SKM-1 (cell line): ENCODE measurements around the gene NPDC1.

Experiments
- DNase-seq: peaks from one replicate; lab custom pipeline; 2025; ENCODE audit not compliant: unreplicated experiment; lab: John Stamatoyannopoulos, UW

NPDC1 gene

GRCh38 chr9:137027369-137028262, 18.4 kb downstream of the NPDC1 start, which contains the start of gene ABCA2:
Gene ABCA2 (minus strand): TSS chr9:137028237. CDS start chr9:137028140, 97 bp downstream.
- peak; percentile 6 for DNase-seq

GRCh38 chr9:137026828-137027227, 19.1 kb downstream of the NPDC1 start:
- DNase-seq = no peak

- no peak for DNase-seq
Measured at GRCh38 chr9:137026384-137026783, 19.6 kb downstream of the NPDC1 start.

GRCh38 chr9:137025517-137025966, 20.4 kb downstream of the NPDC1 start:
- no peak for DNase-seq

- DNase-seq = no peak
Measured at GRCh38 chr9:137023583-137023991, 22.4 kb downstream of the NPDC1 start.

DNA sequence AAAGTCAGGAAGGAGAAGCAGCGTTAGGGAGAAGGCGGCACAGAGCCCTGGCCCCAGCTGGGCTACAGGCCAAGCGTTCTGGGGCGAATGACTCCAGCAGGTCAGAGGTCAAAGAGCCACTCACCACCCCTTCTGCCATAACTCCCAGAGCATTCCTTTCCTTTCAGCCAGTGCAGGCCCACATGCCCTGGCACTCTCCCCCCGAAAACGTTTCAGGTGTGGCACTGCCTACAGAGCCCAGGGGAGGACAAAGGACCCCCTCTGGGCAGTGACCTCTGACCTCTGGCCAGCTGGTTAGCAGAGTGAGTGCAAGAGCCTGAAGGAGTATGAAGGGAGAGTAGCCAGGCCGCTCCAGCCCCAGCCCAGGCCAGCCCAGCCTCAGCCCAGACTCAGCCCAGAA, 22.8 kb downstream of the NPDC1 start:
- no peak for DNase-seq

DNA sequence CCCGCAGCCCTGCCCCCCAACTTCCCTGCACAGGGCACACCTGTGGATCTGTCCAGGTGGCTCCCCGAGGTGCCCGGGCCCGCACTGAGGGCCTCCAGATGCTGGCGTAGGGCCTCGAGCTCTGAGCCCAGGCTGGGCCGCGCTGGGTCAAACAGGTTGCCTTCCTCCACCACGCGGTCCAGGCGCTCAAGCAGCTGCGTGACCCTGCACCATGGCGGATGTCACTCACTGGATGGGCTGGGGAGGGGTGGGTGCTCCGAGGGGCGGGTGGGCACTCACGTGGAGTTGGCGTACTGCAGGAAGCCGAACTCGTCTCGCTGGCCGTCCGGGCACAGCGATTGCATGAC, 23.3 kb downstream of the NPDC1 start:
- DNase-seq = no peak

- DNase-seq = peak; percentile 86
Measured at GRCh38 chr9:137021979-137022661, 23.9 kb downstream of the NPDC1 start.

DNA sequence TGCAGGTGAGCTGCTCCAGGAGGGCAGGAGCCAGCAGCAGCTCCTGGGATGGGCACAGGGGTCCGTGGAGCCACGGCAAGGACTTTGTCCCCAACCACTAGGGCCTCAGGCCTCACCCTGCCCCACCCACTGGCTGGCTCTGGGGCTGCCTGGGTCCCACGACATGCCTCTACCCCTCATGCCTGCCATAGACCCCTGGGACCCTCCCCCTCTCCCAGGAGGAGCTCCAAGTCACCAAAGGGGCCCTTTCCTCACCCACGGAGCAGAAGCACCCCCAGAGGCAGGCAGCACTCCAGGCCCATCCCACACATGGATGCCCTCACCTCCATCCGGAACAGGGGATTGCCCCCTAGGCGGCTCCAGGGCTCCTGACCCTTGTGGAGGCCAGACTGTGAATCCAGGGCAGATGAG, 24.4 kb downstream of the NPDC1 start:
- DNase-seq = no peak

- DNase-seq = no peak
Measured at GRCh38 chr9:137020771-137021567, 25.0 kb downstream of the NPDC1 start.

DNA sequence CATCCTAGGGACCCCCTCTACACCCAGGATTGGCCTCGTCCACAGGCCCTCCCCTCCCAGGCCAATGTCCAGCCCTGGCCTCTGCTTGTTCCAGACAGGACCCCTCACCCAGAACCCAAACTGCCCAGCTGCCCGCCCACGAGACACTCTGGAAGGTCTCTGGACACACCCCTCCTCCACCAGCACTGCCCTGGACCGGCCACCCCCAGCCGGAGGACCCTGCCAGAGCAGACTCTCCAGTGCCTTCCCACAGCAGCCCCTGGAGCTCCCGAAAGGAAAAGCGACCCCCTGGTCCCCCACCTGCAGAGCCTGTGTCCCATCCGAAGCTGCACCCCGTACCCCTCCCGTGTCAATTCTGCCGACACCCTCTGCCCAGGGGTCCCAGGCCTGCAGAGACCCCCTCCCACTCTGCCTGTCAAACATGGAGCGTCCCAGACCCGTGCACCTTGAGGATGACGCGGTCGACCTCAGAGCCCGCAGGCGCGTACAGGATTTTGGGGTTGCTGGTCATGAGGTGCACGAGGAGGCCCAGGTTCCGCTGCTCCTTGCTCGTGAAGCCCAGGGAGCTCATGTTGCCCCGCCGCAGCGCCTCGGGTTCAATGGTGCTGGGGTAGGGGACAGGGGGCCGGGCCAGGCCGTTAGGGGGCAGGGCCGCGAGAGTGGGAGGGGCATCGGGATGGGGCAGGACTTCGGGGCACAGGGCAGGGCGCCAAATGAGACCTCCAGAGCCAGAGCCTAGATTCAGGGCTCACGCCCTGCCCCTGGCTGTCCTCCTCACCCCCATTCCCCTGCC, 25.9 kb downstream of the NPDC1 start:
- DNase-seq = no peak

DNA sequence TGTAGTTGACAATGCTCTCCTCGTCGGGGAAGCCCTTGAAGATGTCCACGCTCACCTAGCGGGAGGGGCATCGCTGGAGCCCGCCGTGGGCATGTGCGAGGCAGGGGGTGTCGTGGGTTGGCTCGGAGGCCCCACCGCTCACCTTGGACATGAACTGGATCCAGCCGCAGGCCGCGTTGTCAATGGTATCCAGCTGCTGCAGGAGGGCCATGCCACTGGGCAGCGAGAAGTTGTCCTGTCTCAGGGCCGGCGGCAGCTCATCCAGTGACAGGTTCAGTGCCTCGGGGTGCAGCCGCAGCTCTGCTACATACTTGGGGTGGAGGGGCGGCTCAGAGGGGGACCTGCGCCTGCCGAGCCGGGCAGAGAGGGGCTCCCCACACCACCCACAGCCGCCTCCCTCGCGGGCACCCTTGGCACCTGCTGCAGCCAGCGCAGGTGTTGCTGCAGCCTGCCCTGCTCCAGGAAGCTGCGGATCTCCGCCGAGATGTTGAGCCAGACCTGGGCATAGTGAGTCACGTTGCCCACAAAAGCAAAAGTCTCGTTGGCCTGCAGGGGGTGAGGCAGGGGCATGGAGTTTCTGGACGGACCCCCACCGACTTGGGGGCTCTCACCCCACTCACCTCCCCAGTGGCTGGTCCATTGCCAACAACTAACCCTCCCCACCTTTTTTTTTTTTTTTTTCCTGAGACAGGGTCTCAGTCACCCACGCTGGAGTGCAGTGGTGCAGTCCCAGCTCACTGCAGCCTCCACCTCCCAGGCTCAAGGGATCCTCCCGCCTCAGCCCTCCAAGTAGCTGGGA, 27.0 kb downstream of the NPDC1 start:
- DNase-seq = no peak

DNA sequence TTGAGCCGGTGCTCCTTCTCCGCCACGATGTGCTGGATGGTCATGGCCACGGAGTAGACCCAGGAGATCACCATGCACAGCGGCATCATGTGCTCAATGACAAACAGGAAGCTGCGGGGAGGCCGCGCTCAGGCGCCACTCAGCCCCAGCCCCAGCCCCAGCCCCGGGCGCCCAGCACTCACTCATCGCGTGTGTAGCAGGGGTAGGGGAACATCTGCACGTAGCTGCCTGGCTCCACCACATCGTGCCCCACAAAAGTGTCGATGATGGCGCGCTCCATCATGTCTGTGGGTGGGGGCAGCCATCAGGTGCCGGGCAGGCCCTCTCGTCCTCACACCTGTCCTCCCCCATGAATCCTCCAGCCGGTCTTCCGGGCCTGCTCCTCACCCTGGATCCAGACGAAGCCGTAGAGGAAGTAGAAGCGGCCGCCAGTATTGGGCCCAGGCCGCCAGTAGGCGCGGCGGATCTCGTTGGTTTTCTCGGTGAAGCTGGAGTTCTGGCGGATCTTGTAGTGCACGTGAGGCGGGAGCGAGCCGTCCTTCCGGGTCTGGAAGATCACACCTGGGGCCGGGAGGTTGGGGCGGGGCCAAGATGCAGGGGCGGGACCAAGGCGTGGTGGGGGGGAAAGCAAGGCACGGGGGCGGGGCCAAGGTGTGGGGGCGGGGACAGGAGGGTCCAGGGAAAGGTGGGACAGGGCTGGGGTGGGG, 28.0 kb downstream of the NPDC1 start:
- DNase-seq = no peak

DNA sequence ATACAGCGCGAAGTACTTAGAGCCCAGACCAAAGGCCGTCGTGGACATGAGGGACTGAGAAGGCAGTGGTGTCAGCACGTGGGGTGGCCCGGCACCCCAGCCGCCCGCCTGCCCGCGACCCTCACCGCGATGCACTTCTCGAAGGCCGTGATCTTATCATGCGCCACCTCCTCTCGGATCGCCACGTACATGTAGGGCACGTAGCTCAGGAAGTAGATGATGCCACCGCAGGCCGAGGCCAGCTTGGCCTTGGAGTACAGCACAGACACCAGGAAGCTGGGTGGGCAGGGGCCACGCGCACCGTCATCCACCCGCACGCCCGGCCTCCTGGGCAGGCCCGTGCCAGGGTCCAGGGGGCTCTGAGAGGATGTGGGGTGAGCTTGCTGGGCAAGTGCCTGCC, 28.9 kb downstream of the NPDC1 start:
- no peak for DNase-seq

DNA sequence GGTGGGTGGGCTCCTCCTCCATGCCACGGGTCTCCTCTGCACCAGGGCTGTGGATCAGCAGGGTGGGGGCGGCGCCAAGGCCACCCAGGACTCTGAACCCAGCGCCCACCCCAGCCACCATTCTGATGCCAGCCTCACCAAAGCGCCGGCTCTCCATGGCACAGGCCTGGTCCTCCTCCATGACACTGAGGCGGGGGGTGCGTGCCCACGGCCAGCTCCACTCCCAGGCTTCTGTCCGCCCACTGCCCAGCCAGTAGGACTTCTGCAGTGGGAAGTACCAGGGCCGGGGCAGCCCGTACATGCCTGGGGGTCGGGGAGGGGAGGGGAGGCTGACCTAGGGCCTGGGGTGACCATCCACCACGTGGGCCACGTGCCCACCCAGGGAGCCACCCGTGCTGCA, 29.5 kb downstream of the NPDC1 start:
- DNase-seq = no peak

DNA sequence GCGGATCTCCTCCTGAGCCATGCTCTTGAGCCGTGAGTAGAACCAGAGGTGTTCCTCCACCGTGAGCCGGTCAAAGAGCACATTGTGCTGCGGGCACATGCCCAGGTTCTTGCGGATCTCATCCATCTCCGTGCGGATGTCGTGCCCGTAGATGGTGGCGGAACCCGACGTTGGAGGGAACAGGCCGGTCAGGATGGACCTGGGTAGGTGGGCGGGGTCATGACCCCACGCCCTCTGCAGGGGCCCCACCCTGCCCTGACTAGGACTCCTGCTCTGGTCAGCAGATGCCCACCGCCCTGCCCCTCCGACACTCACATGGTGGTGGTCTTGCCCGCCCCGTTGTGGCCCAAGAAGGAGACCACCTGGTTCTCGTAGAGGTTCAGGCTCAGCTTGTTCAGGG, 30.0 kb downstream of the NPDC1 start:
- no peak for DNase-seq

DNA sequence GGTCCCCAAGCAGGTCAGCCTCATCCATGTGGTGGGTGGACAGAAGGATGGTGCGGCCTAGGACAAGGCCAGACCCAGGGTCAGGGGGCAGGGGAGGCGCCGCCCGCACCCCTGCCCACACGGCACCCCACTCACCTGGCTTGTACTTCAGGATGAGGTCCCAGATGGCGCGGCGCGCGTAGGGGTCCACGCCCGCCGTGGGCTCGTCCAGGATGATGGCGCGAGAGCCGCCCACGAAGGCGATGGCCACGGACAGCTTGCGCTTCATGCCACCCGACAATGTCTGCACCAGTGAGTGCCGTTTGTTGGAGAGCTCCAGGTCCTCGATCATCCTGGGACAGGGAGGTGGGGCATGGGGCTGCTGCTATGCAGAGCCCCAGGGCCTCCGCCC, 30.4 kb downstream of the NPDC1 start:
- DNase-seq = no peak

DNA sequence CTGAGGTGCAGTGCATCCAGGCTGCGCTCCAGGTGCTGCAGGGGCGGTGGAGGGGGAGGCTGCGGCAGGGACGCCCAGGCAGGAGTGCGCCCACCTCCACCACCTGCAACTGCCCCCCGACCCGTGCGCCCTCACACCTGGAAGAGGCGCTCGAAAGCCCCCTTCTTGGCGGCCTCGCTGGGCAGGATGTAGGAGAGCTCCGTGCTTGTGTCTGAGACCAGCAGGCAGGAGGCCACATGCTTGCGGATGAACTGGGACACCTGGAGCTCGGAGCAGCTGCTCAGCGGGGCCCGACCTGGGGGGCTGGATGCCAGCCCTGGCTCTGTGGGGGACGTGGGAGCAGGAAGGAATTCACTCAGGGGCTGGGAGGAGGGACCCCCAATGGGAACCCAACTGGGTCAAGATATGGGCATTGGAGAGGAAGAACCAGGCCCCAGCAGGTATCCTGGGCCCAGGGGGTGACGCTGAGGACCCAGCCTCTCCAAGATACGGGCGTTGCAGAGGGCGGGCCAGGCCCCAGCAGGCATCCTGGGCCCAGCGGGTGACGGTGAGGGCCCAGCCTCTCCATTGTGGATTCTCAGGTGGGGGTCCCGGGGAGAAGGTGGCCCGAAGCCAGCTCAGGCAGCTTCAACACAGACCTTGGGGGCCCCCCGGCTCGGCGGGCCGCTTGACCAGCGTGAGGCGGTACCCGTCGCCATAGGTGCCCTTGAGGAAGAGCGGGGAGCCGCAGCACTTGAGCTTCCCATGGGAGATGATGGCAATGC, 31.0 kb downstream of the NPDC1 start:
- no peak for DNase-seq

DNA sequence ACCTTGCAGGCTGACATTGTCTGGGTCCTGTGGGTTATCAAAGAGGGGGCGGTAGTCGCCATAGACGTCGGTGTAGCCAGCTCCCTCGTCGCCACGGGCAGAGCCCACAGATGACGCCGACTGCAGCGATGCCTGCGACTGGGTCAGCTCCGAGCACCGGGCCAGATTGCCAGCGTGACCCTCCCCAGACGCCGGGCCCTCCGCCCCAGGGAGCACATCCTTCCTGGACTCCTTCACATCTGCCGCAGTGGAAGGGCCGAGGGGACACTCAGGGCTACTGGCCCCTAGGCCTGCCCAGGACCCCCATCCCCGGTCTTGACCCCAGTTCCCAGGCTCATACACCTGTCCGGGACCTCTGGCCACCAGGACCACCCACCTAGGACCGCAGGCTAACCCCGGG, 31.8 kb downstream of the NPDC1 start:
- DNase-seq = no peak
